Testis (tissue), 3 donors: Measurements from ENCODE around the gene PPP1R26. TPM values are rescaled to one million over a fixed set of nuclear protein-coding genes. Genes with fewer than 3 reads are reported as not detected.
"Not testable (repeated sequence)": the region's sequence is repeated elsewhere in the genome, so short reads cannot be mapped to it uniquely, and the experiment has no call there.

ENCODE experiments used
- DNase-seq: peaks from one replicate; pipeline ENCODE4 v3.0.0-alpha.2; 2019
- H3K27ac ChIP-seq, 2 donors: fragments of 200-600 bp; sonication (generic); one replicate each; pipeline ENCODE4 v1.5.1; 2019
- H3K27me3 ChIP-seq: fragments of 200-600 bp; sonication (generic); one replicate; pipeline ENCODE4 v1.5.1; 2019
- H3K36me3 ChIP-seq: fragments of 200-600 bp; sonication (generic); one replicate; pipeline ENCODE4 v1.5.1; 2017; ENCODE audit warnings: low read depth; ENCODE audit errors: missing control alignments
- H3K4me1 ChIP-seq: fragments of 200-600 bp; sonication (generic); one replicate; pipeline ENCODE4 v1.5.1; 2019
- H3K4me3 ChIP-seq, 2 donors: fragments of 200-600 bp; sonication (generic); one replicate each; pipeline ENCODE4 v1.5.1; 2017 to 2019
- H3K9me3 ChIP-seq: fragments of 200-600 bp; sonication (generic); one replicate; pipeline ENCODE4 v1.5.1; 2017
- CTCF ChIP-seq, 3 experiments: fragments of 450-650 bp in 2 of 3; fragments of 200-600 bp in 1 of 3; sonication (generic) in 1 of 3; IDR thresholded peaks; one replicate each; pipeline ENCODE4 v1.5.1; 2016 to 2019; ENCODE audit warnings: antibody characterized with exemption in 3 of 3, mild to moderate bottlenecking in 2 of 3, moderate library complexity in 1 of 3
- POLR2A ChIP-seq: fragments of 450-650 bp; IDR thresholded peaks from one replicate; pipeline ENCODE4 v1.6.1; 2017; ENCODE audit warnings: antibody characterized with exemption, mild to moderate bottlenecking, moderate library complexity
- WGBS, 2 donors: methylation state at CpG; one replicate each; pipeline ENCODE4 v1.1.5; 2018; 5-methylcytosine and 5-hydroxymethylcytosine counted together
- intact Hi-C: fragments of 100-400 bp; cut with DNase I; formaldehyde crosslinking; loops from one replicate; pipeline ENCODE4 v1.15.1; 2023; ENCODE audit warnings: low total_unique reads
- polyA plus RNA-seq: library from polyadenylated mRNA; stranded (reverse); fragments of 350-450 nt; fragmentation: Illumina TruSeq; extraction: RNeasy Lipid Tissue Mini Kit (QIAGEN cat#74804); gene quantifications from one replicate; pipeline ENCODE4 v1.2.3, GENCODE V29; 2014; ENCODE audit warnings: low read depth, low replicate concordance; ENCODE audit not compliant: insufficient read depth
- total RNA-seq, 2 donors: library from RNA; depleted of rRNA; stranded (reverse); fragments of >200 nt; gene quantifications; one replicate each; pipeline ENCODE4 v1.2.3, GENCODE V29; 2016

Gene PPP1R26
- total and polyA plus RNA-seq, 3 donors from 2014 or later: 15.6 to 38.8 (median 33.1) TPM

- H3K27me3 ChIP-seq: no peaks in the 10 kb centered on the region
- TF ChIP-seq CTCF (IDR thresholded peaks at IDR 0.05): no peak
- no peak for TF ChIP-seq POLR2A
- intact Hi-C loops: no loop called here
- H3K4me1 ChIP-seq: peaks cover 19% of the 10 kb centered on the region
- no peak for DNase-seq
- no peak overlapping the region for H3K4me3 ChIP-seq
- 82 to 91% methylated on average over 12 of the region's 12 CpGs for WGBS, 2 donors
- no peaks in the 10 kb centered on the region for H3K9me3 ChIP-seq
- H3K36me3 ChIP-seq: no peaks in the 10 kb centered on the region
- H3K27ac ChIP-seq: no peak overlapping the region
Observed at GRCh38 chr9:135439916-135440315, 39.7 kb upstream of the PPP1R26 start.

- Histone ChIP-seq H3K27ac (no peak overlapping the region), H3K4me3 (no peak overlapping the region), H3K27me3 (no peaks in the 10 kb centered on the region), H3K9me3 (no peaks in the 10 kb centered on the region), H3K36me3 (no peaks in the 10 kb centered on the region), H3K4me1 (peaks cover 19% of the 10 kb centered on the region)
- intact Hi-C loops: no loop called here
- TF ChIP-seq CTCF (IDR thresholded peaks at IDR 0.05) (no peak), POLR2A (no peak)
- 76 to 77% methylated on average over 7 to 10 of the region's 10 CpGs for WGBS, 2 donors
- DNase-seq: peak; percentile 21
Observed at GRCh38 chr9:135440620-135441019, 39.0 kb upstream of the PPP1R26 start.

GRCh38 chr9:135441105-135442071 lies 38.2 kb upstream of the PPP1R26 start:
- 34 to 35% methylated on average over 21 to 23 of the region's 23 CpGs for whole genome bisulfite sequencing, 2 donors
- H3K27ac ChIP-seq, H3K9me3 ChIP-seq, H3K27me3 ChIP-seq, H3K4me3 ChIP-seq, intact Hi-C loops, H3K36me3 ChIP-seq: not testable (repeated sequence)
- DNase-seq: peak; percentile 83
- H3K4me1 ChIP-seq: peaks cover 19% of the 10 kb centered on the region

GRCh38 chr9:135442075-135442474 lies 37.5 kb upstream of the PPP1R26 start:
- Histone ChIP-seq H3K4me1 (peaks cover 19% of the 10 kb centered on the region), H3K27me3 (no peaks in the 10 kb centered on the region), H3K36me3 (no peaks in the 10 kb centered on the region), H3K9me3 (no peaks in the 10 kb centered on the region), H3K27ac (no peak overlapping the region), H3K4me3 (no peak overlapping the region)
- TF ChIP-seq POLR2A (no peak), CTCF (IDR thresholded peaks at IDR 0.05) (no peak)
- 43 to 59% methylated on average over 10 of the region's 10 CpGs for WGBS, 2 donors
- intact Hi-C loops: no loop called here
- DNase-seq: no peak

GRCh38 chr9:135443797-135444425 lies 35.7 kb upstream of the PPP1R26 start:
- Histone ChIP-seq H3K9me3 (no peaks in the 10 kb centered on the region), H3K36me3 (no peaks in the 10 kb centered on the region), H3K27me3 (no peaks in the 10 kb centered on the region), H3K4me3 (no peak overlapping the region), H3K4me1 (peaks cover 19% of the 10 kb centered on the region), H3K27ac (no peak overlapping the region)
- no peak for DNase-seq
- TF ChIP-seq CTCF (IDR thresholded peaks at IDR 0.05): no peak
- TF ChIP-seq POLR2A: no peak
- 86 to 89% methylated on average over 28 of the region's 28 CpGs for WGBS, 2 donors
- intact Hi-C loops: no loop called here
